Measurements from ENCODE around the gene RSPH1.

Gene RSPH1

GRCh38 chr21:42425591-42425990, 70.4 kb downstream of the RSPH1 start:
- DNase-seq (ENCODE audit: low read depth) = no peak
- H3K4me3 ChIP-seq (ENCODE audit: low read depth, low read length) = no peak overlapping the region
- TF ChIP-seq, protein P1, sequence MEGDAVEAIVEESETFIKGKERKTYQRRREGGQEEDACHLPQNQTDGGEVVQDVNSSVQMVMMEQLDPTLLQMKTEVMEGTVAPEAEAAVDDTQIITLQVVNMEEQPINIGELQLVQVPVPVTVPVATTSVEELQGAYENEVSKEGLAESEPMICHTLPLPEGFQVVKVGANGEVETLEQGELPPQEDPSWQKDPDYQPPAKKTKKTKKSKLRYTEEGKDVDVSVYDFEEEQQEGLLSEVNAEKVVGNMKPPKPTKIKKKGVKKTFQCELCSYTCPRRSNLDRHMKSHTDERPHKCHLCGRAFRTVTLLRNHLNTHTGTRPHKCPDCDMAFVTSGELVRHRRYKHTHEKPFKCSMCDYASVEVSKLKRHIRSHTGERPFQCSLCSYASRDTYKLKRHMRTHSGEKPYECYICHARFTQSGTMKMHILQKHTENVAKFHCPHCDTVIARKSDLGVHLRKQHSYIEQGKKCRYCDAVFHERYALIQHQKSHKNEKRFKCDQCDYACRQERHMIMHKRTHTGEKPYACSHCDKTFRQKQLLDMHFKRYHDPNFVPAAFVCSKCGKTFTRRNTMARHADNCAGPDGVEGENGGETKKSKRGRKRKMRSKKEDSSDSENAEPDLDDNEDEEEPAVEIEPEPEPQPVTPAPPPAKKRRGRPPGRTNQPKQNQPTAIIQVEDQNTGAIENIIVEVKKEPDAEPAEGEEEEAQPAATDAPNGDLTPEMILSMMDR (IDR thresholded peaks at IDR 0.05; ENCODE audit: low read depth, low read length, missing control alignments) = no peak

DNA sequence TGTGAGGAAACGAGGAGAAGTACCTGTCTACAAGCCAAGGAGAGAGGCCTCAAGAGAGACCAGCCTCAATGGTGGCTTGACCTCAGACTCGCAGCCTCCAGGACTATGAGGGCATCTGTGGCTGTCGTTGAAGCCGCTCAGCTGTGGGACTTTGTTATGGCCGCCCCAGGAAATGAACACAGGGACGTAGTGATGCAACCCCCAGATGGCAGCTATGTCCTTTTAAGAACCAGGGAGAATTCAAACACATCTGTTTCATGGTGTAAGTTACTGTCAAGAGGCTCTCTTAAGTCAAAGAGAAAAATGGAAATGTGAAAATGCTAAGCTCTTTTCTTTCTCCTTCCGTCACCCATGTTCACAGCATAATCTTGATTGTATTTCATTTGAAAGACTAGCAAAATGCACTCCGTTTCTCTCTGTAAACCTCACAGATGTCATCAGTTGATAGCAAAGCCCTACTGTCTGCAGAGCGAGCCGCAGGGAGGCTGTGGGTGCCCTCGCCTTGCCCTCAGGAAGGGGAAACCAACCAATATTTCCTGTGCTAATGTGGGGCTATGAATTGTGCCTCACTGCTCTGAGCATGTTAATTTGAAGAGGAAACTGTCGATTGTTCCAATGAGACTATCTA, 71.0 kb downstream of the RSPH1 start:
- H3K4me3 ChIP-seq (ENCODE audit: low read depth, low read length) = no peak overlapping the region
- TF ChIP-seq, protein P1 (IDR thresholded peaks at IDR 0.05; ENCODE audit: low read depth, low read length, missing control alignments) = no peak
- no peak for DNase-seq (ENCODE audit: low read depth)

- H3K4me3 ChIP-seq (ENCODE audit: low read depth, low read length) = no peak overlapping the region
- TF ChIP-seq, protein P1 (IDR thresholded peaks at IDR 0.05; ENCODE audit: low read depth, low read length, missing control alignments) = no peak
- DNase-seq (ENCODE audit: low read depth) = no peak
These were observed 72.3 kb downstream of the RSPH1 start for GRCh38 chr21:42423685-42424084.

GRCh38 chr21:42423197-42423675, 72.8 kb downstream of the RSPH1 start:
- DNase-seq (ENCODE audit: low read depth) = no peak
- TF ChIP-seq, protein P1 (IDR thresholded peaks at IDR 0.05; ENCODE audit: low read depth, low read length, missing control alignments) = no peak
- H3K4me3 ChIP-seq (ENCODE audit: low read depth, low read length) = no peak overlapping the region; the same call in 1 of the 2 replicates

Measured in GM12864 (cell line).